HL-60 (cell line): ENCODE results near the gene EPHA6.

Experiments used
- POLR2AphosphoS5 ChIP-seq: IDR thresholded peaks from 2 replicates; pipeline ENCODE4 v1.6.1; 2012; ENCODE audit warnings: low read depth
- SPI1 ChIP-seq: IDR thresholded peaks from 2 replicates; pipeline ENCODE4 v1.6.1; 2012; ENCODE audit warnings: low read depth, mild to moderate bottlenecking, borderline replicate concordance
- TF ChIP-seq, protein P1 (sequence below): IDR thresholded peaks from 2 replicates; pipeline ENCODE4 v1.6.1; 2012; ENCODE audit warnings: low read depth; ENCODE audit not compliant: insufficient replicate concordance
- TF ChIP-seq, protein P2 (sequence below): IDR thresholded peaks from one replicate; pipeline ENCODE4 v1.5.1; 2011; ENCODE audit warnings: low read length, control low read depth, inconsistent platforms; ENCODE audit not compliant: insufficient read depth

DNA sequence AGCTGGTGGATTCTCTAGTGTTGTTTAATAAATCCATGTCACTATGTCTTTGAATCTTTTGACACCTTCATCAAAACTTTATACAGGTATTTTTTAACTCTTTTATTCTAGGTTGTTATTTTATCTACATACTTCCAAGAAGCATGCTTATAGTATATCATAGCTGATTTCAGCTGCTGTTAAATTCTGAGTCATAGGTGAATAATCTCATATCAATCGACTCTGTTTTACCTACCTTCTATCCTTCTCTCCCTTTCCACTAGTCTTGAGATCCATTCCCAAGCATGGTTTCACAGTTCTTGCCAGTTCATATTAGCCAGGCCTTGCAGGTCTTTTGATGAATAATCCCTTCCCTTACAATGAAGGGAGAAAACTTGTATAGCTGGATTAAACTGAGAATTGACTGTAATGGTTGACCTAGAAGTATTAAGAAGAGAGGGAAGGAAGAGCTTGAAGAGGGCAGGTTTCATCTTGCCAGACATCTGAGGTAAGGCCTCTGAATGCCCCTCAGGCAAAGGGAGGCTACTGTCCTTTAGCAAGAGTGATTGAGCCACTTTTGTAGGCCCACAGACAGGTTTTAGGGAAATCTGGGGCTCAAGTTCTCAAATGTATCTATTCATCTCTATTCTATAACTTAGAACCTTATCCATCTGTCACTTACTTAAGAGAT is 146.4 kb downstream of the EPHA6 start:
- TF ChIP-seq, protein P1, sequence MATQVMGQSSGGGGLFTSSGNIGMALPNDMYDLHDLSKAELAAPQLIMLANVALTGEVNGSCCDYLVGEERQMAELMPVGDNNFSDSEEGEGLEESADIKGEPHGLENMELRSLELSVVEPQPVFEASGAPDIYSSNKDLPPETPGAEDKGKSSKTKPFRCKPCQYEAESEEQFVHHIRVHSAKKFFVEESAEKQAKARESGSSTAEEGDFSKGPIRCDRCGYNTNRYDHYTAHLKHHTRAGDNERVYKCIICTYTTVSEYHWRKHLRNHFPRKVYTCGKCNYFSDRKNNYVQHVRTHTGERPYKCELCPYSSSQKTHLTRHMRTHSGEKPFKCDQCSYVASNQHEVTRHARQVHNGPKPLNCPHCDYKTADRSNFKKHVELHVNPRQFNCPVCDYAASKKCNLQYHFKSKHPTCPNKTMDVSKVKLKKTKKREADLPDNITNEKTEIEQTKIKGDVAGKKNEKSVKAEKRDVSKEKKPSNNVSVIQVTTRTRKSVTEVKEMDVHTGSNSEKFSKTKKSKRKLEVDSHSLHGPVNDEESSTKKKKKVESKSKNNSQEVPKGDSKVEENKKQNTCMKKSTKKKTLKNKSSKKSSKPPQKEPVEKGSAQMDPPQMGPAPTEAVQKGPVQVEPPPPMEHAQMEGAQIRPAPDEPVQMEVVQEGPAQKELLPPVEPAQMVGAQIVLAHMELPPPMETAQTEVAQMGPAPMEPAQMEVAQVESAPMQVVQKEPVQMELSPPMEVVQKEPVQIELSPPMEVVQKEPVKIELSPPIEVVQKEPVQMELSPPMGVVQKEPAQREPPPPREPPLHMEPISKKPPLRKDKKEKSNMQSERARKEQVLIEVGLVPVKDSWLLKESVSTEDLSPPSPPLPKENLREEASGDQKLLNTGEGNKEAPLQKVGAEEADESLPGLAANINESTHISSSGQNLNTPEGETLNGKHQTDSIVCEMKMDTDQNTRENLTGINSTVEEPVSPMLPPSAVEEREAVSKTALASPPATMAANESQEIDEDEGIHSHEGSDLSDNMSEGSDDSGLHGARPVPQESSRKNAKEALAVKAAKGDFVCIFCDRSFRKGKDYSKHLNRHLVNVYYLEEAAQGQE = no peak
- TF ChIP-seq, protein P2, sequence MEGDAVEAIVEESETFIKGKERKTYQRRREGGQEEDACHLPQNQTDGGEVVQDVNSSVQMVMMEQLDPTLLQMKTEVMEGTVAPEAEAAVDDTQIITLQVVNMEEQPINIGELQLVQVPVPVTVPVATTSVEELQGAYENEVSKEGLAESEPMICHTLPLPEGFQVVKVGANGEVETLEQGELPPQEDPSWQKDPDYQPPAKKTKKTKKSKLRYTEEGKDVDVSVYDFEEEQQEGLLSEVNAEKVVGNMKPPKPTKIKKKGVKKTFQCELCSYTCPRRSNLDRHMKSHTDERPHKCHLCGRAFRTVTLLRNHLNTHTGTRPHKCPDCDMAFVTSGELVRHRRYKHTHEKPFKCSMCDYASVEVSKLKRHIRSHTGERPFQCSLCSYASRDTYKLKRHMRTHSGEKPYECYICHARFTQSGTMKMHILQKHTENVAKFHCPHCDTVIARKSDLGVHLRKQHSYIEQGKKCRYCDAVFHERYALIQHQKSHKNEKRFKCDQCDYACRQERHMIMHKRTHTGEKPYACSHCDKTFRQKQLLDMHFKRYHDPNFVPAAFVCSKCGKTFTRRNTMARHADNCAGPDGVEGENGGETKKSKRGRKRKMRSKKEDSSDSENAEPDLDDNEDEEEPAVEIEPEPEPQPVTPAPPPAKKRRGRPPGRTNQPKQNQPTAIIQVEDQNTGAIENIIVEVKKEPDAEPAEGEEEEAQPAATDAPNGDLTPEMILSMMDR = no peak
- TF ChIP-seq POLR2AphosphoS5 (no peak), SPI1 (no peak)
